ENCODE data around the gene HECTD1. TPM values are rescaled to one million over a fixed set of nuclear protein-coding genes. Genes with fewer than 3 reads are reported as not detected.
"Not testable (repeated sequence)": the region's sequence is repeated elsewhere in the genome, so short reads cannot be mapped to it uniquely, and the experiment has no call there.

HECTD1 gene
- total RNA-seq, 4 donors from 2014 or later, result 183 to 293 (median 208) TPM

DNA sequence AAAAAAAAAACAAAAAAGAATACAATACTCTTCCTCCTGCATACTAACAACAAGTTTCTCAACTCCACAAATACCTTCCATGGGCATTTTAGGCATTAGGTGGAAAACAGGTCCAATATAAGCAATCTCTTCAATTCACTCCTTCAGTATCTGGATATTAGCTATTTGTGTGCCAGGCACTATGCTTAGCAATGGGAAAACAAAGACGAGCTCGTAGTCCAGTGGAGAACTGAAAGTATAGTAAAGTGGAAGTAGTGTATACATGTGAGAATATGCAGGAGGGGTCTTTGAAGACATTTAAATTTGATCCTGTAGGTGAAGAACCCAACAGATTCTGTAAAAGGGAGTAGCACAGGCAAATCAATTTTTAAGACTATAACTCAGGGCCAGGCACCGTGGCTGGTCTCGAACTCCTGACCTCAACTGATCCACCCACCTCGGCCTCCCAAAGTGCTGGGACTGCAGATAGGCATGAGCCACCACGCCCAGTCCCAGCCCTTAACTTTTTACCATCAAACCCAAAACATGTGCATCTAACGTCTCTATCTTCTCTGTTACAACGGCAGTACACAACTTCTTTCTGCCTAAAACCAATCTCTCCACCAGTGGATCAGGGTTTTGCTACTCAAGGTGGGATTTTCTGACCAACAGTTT is 10.6 kb downstream of the HECTD1 start:
- H3K4me3 ChIP-seq, result no peak overlapping the region
- no peaks in the 10 kb centered on the region for H3K9me3 ChIP-seq
- no peak overlapping the region for H3K27ac ChIP-seq
- H3K27me3 ChIP-seq, result no peaks in the 10 kb centered on the region
- TF ChIP-seq POLR2A (IDR thresholded peaks at IDR 0.05), result no peak
- TF ChIP-seq, protein P1, sequence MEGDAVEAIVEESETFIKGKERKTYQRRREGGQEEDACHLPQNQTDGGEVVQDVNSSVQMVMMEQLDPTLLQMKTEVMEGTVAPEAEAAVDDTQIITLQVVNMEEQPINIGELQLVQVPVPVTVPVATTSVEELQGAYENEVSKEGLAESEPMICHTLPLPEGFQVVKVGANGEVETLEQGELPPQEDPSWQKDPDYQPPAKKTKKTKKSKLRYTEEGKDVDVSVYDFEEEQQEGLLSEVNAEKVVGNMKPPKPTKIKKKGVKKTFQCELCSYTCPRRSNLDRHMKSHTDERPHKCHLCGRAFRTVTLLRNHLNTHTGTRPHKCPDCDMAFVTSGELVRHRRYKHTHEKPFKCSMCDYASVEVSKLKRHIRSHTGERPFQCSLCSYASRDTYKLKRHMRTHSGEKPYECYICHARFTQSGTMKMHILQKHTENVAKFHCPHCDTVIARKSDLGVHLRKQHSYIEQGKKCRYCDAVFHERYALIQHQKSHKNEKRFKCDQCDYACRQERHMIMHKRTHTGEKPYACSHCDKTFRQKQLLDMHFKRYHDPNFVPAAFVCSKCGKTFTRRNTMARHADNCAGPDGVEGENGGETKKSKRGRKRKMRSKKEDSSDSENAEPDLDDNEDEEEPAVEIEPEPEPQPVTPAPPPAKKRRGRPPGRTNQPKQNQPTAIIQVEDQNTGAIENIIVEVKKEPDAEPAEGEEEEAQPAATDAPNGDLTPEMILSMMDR (IDR thresholded peaks at IDR 0.05), result no peak
- H3K36me3 ChIP-seq, result peaks cover 0 to 36% (median 0%) of the 10 kb centered on the region in 3 donors
- no peak for DNase-seq
- H3K4me1 ChIP-seq, result peaks cover 0 to 16% (median 3%) of the 10 kb centered on the region in 4 donors

GRCh38 chr14:31194661-31195060 is 12.9 kb downstream of the HECTD1 start:
- no peak overlapping the region for H3K4me3 ChIP-seq
- DNase-seq, result no peak
- H3K27me3 ChIP-seq, result no peaks in the 10 kb centered on the region
- H3K9me3 ChIP-seq, result no peaks in the 10 kb centered on the region
- H3K4me1 ChIP-seq, result peaks cover 0 to 32% (median 3%) of the 10 kb centered on the region in 4 donors
- peaks cover 0 to 32% (median 0%) of the 10 kb centered on the region in 3 donors for H3K36me3 ChIP-seq
- H3K27ac ChIP-seq, result no peak overlapping the region
- TF ChIP-seq POLR2A (IDR thresholded peaks at IDR 0.05), result no peak
- TF ChIP-seq, protein P1 (IDR thresholded peaks at IDR 0.05), result no peak

DNA sequence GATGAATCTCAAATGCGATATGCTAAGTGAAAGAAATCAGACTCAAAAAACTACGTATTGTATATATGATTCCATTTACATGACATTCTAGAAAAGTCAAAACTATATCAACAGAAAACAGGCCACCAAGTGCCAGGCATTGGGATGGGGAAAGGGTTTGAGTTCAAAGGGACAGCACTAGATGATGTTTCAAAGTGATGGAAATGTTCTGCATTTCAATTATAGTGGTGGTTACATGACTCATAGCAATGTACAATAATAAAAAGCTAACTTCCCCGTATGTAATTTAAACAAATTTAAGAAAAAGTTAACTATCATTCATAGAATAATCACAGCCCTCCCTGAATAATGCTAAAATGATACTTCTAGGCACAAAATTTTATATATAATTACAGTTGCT is 13.5 kb downstream of the HECTD1 start:
- DNase-seq, result no peak
- H3K9me3 ChIP-seq, result no peaks in the 10 kb centered on the region
- H3K4me1 ChIP-seq, result peaks cover 0 to 37% (median 3%) of the 10 kb centered on the region in 4 donors
- peaks cover 0 to 32% (median 0%) of the 10 kb centered on the region in 3 donors for H3K36me3 ChIP-seq
- no peaks in the 10 kb centered on the region for H3K27me3 ChIP-seq
- no peak overlapping the region for H3K27ac ChIP-seq
- TF ChIP-seq, protein P1 (IDR thresholded peaks at IDR 0.05), result no peak
- TF ChIP-seq POLR2A (IDR thresholded peaks at IDR 0.05), result no peak
- no peak overlapping the region for H3K4me3 ChIP-seq

GRCh38 chr14:31192544-31192943 is 15.0 kb downstream of the HECTD1 start:
- not testable (repeated sequence) for H3K27me3 ChIP-seq, H3K27ac ChIP-seq, H3K9me3 ChIP-seq, DNase-seq, H3K4me3 ChIP-seq
- peaks cover 0 to 25% (median 0%) of the 10 kb centered on the region in 3 donors for H3K36me3 ChIP-seq
- H3K4me1 ChIP-seq, result peaks cover 0 to 37% (median 3%) of the 10 kb centered on the region in 4 donors

DNA sequence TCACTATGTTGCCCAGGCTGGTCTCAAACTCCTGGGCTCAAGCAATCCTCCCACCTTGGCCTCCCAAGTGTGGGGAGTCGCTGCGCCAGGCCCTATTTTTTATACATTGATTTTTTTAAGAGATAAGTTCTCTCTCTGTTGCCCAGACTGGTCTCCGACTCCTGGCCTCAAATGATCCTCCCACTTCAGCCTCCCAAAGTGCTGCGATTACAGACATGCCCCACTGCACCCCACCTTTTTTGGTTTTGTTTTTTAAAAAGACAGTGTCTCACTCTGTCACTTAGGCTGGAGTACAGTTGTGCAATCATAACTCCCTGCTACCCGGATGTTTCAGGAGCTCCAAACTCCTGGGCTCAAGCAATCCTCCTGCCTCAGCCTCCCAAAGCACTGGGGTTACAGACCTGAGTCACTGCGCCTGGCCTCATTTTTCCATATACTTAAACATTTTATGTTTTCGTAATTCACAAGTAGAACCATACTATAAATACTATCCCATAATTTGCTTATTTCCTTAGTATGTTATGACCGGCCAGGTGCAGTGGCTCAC is 16.8 kb downstream of the HECTD1 start:
- Histone ChIP-seq H3K4me3 (no peak overlapping the region), H3K27me3 (no peaks in the 10 kb centered on the region), H3K4me1 (peaks cover 0 to 37% (median 3%) of the 10 kb centered on the region in 4 donors), H3K36me3 (peaks cover 0 to 19% (median 0%) of the 10 kb centered on the region in 3 donors), H3K27ac (peak overlapping the region in 1 of 4 donors; percentile 25), H3K9me3 (no peaks in the 10 kb centered on the region)
- DNase-seq, result no peak
- TF ChIP-seq, protein P1 (IDR thresholded peaks at IDR 0.05), result no peak
- no peak for TF ChIP-seq POLR2A (IDR thresholded peaks at IDR 0.05)

GRCh38 chr14:31190219-31190603 is 17.4 kb downstream of the HECTD1 start:
- H3K4me1 ChIP-seq, result peaks cover 0 to 32% (median 3%) of the 10 kb centered on the region in 4 donors
- peak overlapping the region in 1 of 4 donors; percentile 67 for H3K27ac ChIP-seq
- no peak for TF ChIP-seq POLR2A (IDR thresholded peaks at IDR 0.05)
- H3K4me3 ChIP-seq, result peak overlapping the region in 1 of 4 donors; percentile 9
- no peaks in the 10 kb centered on the region for H3K27me3 ChIP-seq
- DNase-seq, result peak in 1 of 3 donors; percentile 60
- H3K36me3 ChIP-seq, result peaks cover 0 to 19% (median 0%) of the 10 kb centered on the region in 3 donors
- no peaks in the 10 kb centered on the region for H3K9me3 ChIP-seq

All from Peyer's patch (tissue), 4 donors.